ENCODE data around the gene ACACB.

Gene ACACB

DNA sequence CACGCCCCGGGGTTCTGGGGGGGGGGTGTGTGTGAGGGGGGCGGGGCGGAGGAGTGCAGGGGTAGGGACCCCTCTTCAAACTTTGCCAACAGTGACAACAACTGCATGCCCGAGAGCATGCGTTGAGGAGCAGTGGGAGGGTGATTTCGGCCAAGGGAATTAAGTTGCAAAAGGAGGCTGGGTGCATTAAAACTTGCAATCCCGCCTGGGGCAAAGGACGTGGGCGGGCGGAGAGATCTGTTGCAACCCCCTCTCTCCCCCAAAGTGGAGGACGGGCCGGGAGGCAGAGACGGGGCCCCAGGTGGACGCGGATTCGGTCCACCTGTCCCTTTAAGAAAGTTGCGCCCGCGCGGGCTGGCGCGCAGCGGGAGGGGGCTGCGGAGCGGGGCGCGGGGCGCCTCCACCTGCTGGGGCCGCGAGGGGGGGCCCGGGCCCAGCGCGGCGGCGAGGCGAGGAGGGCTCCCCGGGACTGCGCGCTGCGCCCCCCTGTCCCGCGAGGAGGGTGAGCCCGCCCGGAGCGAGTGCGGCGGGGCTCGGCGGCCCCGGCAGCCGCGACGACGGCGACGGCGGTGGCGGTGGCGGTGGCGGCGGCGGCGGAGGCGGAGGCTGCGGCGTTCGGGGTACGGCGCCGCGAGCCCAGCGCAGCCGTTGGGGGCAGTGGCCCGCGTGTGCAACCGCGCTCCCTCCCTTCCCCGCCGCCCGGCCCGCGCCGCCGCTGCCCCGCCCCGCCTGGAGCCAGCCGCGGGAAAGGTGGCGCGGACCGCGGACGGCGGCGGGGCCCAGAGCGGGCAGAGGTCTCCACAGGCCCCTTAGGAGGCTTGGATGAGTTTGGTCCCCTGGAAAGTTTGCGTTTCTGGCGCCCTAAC is 193.2 kb downstream of the ACACB start:
- Histone ChIP-seq H3K4me3 (ENCODE audit: low read length) (peak overlapping the region; percentile 38), H3K4me1 (ENCODE audit: insufficient read depth, low read length) (peaks cover 8% of the 10 kb centered on the region), H2AFZ (ENCODE audit: low read depth, low read length) (peak overlapping the region; percentile 20), H3K27me3 (ENCODE audit: insufficient read depth, low read length) (peaks cover 72% of the 10 kb centered on the region), H3K36me3 (ENCODE audit: insufficient read depth, low read length) (no peaks in the 10 kb centered on the region), H3K9me3 (ENCODE audit: low read length) (no peaks in the 10 kb centered on the region)

DNA sequence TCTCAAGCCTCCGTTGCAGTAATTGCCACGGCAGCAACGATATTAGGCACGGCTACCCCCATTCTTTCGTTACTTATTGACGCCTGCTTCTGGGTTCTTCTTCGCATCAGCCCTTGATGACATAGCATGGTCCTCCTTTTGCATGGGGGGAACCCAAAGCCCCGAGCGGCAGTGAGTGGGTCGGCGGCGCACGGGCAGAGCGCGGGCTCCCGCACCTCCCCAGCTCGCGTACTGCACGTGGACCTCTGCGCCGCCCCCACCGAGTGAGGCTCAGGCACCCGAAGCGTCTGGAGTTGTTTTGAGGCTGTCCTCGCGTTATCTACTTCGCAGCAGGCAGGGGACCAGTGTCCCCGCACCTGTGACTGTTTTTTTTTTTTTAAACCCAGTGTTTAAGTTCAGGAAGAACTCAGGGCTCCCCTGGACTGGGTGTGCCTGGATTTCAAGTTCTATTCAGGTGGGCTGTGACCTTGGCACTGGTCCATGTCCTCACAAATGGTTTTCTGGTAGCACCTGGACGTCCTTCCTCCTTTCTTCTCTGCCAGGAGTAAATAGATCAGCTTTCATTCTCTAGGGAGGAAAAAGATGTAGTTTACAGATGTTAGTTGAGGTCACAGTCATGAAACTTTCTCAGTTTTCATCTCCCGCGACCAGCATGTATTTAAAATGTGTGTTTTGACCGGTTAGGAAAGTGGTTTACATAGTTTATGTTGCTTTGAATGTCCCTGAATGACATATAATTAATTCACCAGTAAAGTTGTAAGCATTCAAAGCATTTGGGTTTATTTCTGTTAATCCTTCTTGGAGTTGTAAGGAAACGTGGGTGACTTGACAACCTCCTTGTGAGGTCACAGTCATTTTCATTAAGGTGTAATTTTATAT is 194.1 kb downstream of the ACACB start:
- H3K4me3 ChIP-seq (ENCODE audit: low read length), result peak overlapping the region; percentile 22
- H3K9me3 ChIP-seq (ENCODE audit: low read length), result no peaks in the 10 kb centered on the region
- no peak overlapping the region for H2AFZ ChIP-seq (ENCODE audit: low read depth, low read length)
- no peaks in the 10 kb centered on the region for H3K36me3 ChIP-seq (ENCODE audit: insufficient read depth, low read length)
- peaks cover 8% of the 10 kb centered on the region for H3K4me1 ChIP-seq (ENCODE audit: insufficient read depth, low read length)
- H3K27me3 ChIP-seq (ENCODE audit: insufficient read depth, low read length), result peaks cover 72% of the 10 kb centered on the region
